ENCODE data around the gene CPA2. TPM values are rescaled to one million over a fixed set of nuclear protein-coding genes. Genes with fewer than 3 reads are reported as not detected.
A peak's percentile ranks its signal among the peaks of the same experiment; 100 is the strongest.

The CPA2 gene
- 198 and 298 TPM in 2 replicates for total RNA-seq
- 284 and 303 TPM in 2 replicates for polyA plus RNA-seq

- peak within 1 kb of the TSS; percentile 67 for H3K4me2 ChIP-seq
- peak within 1 kb of the TSS; percentile 25 for H3K4me3 ChIP-seq
- no peaks in the 10 kb centered on the region for H4K20me1 ChIP-seq (ENCODE audit: insufficient read depth, poor library complexity, severe bottlenecking)
- no peak for TF ChIP-seq EZH2phosphoT487 (IDR thresholded peaks at IDR 0.05; ENCODE audit: low read depth, severe bottlenecking, unreplicated experiment)
- TF ChIP-seq CTCF (IDR thresholded peaks at IDR 0.05; ENCODE audit: poor library complexity), result no peak
- no peak for TF ChIP-seq EZH2 (IDR thresholded peaks at IDR 0.05; ENCODE audit: borderline replicate concordance)
- WGBS (ENCODE audit: low lambda C conversion rate, missing lambda C conversion rate), result 66% methylated on average over 3 of the region's 3 CpGs
- peaks cover 17% of the 10 kb centered on the region for H3K4me1 ChIP-seq (ENCODE audit: insufficient read depth)
- H3K36me3 ChIP-seq (replicated peaks; ENCODE audit: insufficient read depth, low read depth), result no peaks in the 10 kb centered on the region
- H3K79me2 ChIP-seq, result peaks cover 5% of the 10 kb centered on the region
- peak within 1 kb of the TSS; percentile 83 for H3K27ac ChIP-seq
- H3K9me3 ChIP-seq (ENCODE audit: low read depth), result no peaks in the 10 kb centered on the region
- no peaks in the 10 kb centered on the region for H3K27me3 ChIP-seq
- H3K9me2 ChIP-seq (replicated peaks; ENCODE audit: insufficient read depth), result no peaks in the 10 kb centered on the region
- no peak within 1 kb of the TSS for H2AFZ ChIP-seq
- DNase-seq (ENCODE audit: low spot score), result peak; percentile 44
These were observed at the start of gene CPA2 for GRCh38 chr7:130266258-130266960. Gene CPA2, plus strand, starts transcription at chr7:130266863. Its CDS starts 19 bp downstream, at chr7:130266882.

- 94% methylated on average over 5 of the region's 5 CpGs for WGBS (ENCODE audit: low lambda C conversion rate, missing lambda C conversion rate)
- Histone ChIP-seq H3K79me2 (no peaks in the 10 kb centered on the region), H3K4me3 (no peak overlapping the region), H3K4me2 (no peak overlapping the region), H3K9me2 (replicated peaks; ENCODE audit: insufficient read depth) (no peaks in the 10 kb centered on the region), H3K4me1 (ENCODE audit: insufficient read depth) (peaks cover 3% of the 10 kb centered on the region), H3K27ac (no peak overlapping the region), H3K27me3 (no peaks in the 10 kb centered on the region), H2AFZ (no peak overlapping the region), H4K20me1 (ENCODE audit: insufficient read depth, poor library complexity, severe bottlenecking) (no peaks in the 10 kb centered on the region), H3K36me3 (replicated peaks; ENCODE audit: insufficient read depth, low read depth) (no peaks in the 10 kb centered on the region), H3K9me3 (ENCODE audit: low read depth) (no peaks in the 10 kb centered on the region)
- DNase-seq (ENCODE audit: low spot score), result no peak
- TF ChIP-seq EZH2 (IDR thresholded peaks at IDR 0.05; ENCODE audit: borderline replicate concordance) (no peak), CTCF (IDR thresholded peaks at IDR 0.05; ENCODE audit: poor library complexity) (no peak)
These were observed 47.6 kb upstream of the CPA2 start for GRCh38 chr7:130218806-130219620.

- no peak overlapping the region for H3K4me3 ChIP-seq
- TF ChIP-seq CTCF (IDR thresholded peaks at IDR 0.05; ENCODE audit: poor library complexity) (no peak), EZH2phosphoT487 (IDR thresholded peaks at IDR 0.05; ENCODE audit: low read depth, severe bottlenecking, unreplicated experiment) (no peak), EZH2 (IDR thresholded peaks at IDR 0.05; ENCODE audit: borderline replicate concordance) (no peak)
- H3K4me2 ChIP-seq, result no peak overlapping the region
- no peaks in the 10 kb centered on the region for H3K9me2 ChIP-seq (replicated peaks; ENCODE audit: insufficient read depth)
- H3K36me3 ChIP-seq (replicated peaks; ENCODE audit: insufficient read depth, low read depth), result no peaks in the 10 kb centered on the region
- no peak overlapping the region for H3K27ac ChIP-seq
- H2AFZ ChIP-seq, result no peak overlapping the region
- peaks cover 3% of the 10 kb centered on the region for H3K4me1 ChIP-seq (ENCODE audit: insufficient read depth)
- no peaks in the 10 kb centered on the region for H3K79me2 ChIP-seq
- H3K27me3 ChIP-seq, result no peaks in the 10 kb centered on the region
- 72% methylated on average over 9 of the region's 9 CpGs for whole genome bisulfite sequencing (ENCODE audit: low lambda C conversion rate, missing lambda C conversion rate)
- H4K20me1 ChIP-seq (ENCODE audit: insufficient read depth, poor library complexity, severe bottlenecking), result no peaks in the 10 kb centered on the region
- no peaks in the 10 kb centered on the region for H3K9me3 ChIP-seq (ENCODE audit: low read depth)
- DNase-seq (ENCODE audit: low spot score), result no peak
These were observed 46.8 kb upstream of the CPA2 start for GRCh38 chr7:130219871-130220270.

All from hepatocyte (in vitro differentiated cells).